PC-3 (cell line): ENCODE results near the gene CHST3. TPM values are rescaled to one million over a fixed set of nuclear protein-coding genes. Genes with fewer than 3 reads are reported as not detected.

Experiments
- ATAC-seq: fragments of 200-7000 bp; cut with Tn5 transposase; 2 replicates; pipeline ENCODE4 v1.9.1; 2020; ENCODE audit warnings: mild to moderate bottlenecking, moderate library complexity
- BruUV-seq: library from RNA; stranded (reverse); fragments of 400-500 nt; replicated peaks from 2 replicates; lab custom pipeline; 2021; lab: Mats Ljungman, UMichigan
- CTCF ChIA-PET: fragments of 300-600 bp; sonication (Branson Sonifier 250); formaldehyde crosslinking; loops from one replicate; lab custom pipeline; 2022; ENCODE audit warnings: antibody characterized with exemption; lab: Charles Lee
- POLR2A ChIA-PET: fragments of 300-600 bp; sonication (Branson Sonifier 250); formaldehyde crosslinking; loops from one replicate; lab custom pipeline; 2022; ENCODE audit warnings: antibody characterized with exemption; ENCODE audit not compliant: unreplicated experiment; lab: Charles Lee
- DNase-seq: peaks from one replicate; pipeline ENCODE4 v3.0.0-alpha.2; 2015
- H2AFZ ChIP-seq: fragments of 300-600 bp; sonication (generic); 2 replicates; pipeline ENCODE4 v1.6.0; 2016; ENCODE audit warnings: antibody characterized with exemption, low read length
- H3F3A ChIP-seq: fragments of 300-600 bp; sonication (generic); one replicate; pipeline ENCODE4 v1.6.0; 2017; ENCODE audit warnings: antibody characterized with exemption, low read length, control low read depth, mild to moderate bottlenecking; ENCODE audit not compliant: unreplicated experiment
- H3K27ac ChIP-seq: fragments of 300-600 bp; sonication (generic); 2 replicates; pipeline ENCODE4 v1.5.1; 2016; ENCODE audit warnings: mild to moderate bottlenecking, low read length
- H3K27me3 ChIP-seq: fragments of 300-600 bp; sonication (generic); 2 replicates; pipeline ENCODE4 v1.6.1; 2016; ENCODE audit warnings: low read length, mixed read lengths
- H3K36me3 ChIP-seq: fragments of 300-600 bp; sonication (generic); 2 replicates; pipeline ENCODE4 v1.6.1; 2016; ENCODE audit warnings: low read depth, mixed run types, low read length, mixed read lengths
- H3K4me1 ChIP-seq: fragments of 300-600 bp; sonication (generic); 2 replicates; pipeline ENCODE4 v1.5.1; 2016; ENCODE audit warnings: low read length; ENCODE audit not compliant: insufficient read depth
- H3K4me2 ChIP-seq: fragments of 300-600 bp; sonication (generic); 2 replicates; pipeline ENCODE4 v1.6.0; 2016; ENCODE audit warnings: low read length
- H3K4me3 ChIP-seq: fragments of 300-600 bp; sonication (generic); 2 replicates; pipeline ENCODE4 v1.5.1; 2016; ENCODE audit warnings: mild to moderate bottlenecking, low read length, mixed read lengths
- H3K79me2 ChIP-seq: fragments of 300-600 bp; sonication (generic); 2 replicates; pipeline ENCODE4 v1.6.1; 2017; ENCODE audit warnings: low read length, mixed read lengths
- H3K9ac ChIP-seq: fragments of 300-600 bp; sonication (generic); 2 replicates; pipeline ENCODE4 v1.6.0; 2016; ENCODE audit warnings: mild to moderate bottlenecking, low read length
- H3K9me2 ChIP-seq: fragments of 300-600 bp; sonication (generic); replicated peaks from 2 replicates; pipeline ENCODE4 v1.6.1; 2016; ENCODE audit warnings: mixed run types, low read length, mixed read lengths
- H3K9me3 ChIP-seq: fragments of 300-600 bp; sonication (generic); 2 replicates; pipeline ENCODE4 v1.6.1; 2016; ENCODE audit warnings: low read length, mixed read lengths
- H4K20me1 ChIP-seq: fragments of 300-600 bp; sonication (generic); 2 replicates; pipeline ENCODE4 v1.6.1; 2016; ENCODE audit warnings: low read length, mixed read lengths
- CTCF ChIP-seq: fragments of 300-600 bp; sonication (generic); conservative IDR thresholded peaks from 2 replicates; pipeline ENCODE4 v1.5.1; 2017; ENCODE audit warnings: antibody characterized with exemption, low read depth, mild to moderate bottlenecking, low read length
- EZH2 ChIP-seq: fragments of 300-600 bp; sonication (generic); IDR thresholded peaks from one replicate; pipeline ENCODE4 v1.6.1; 2017; ENCODE audit warnings: antibody characterized with exemption, mild to moderate bottlenecking, low read length; ENCODE audit not compliant: unreplicated experiment
- EZH2phosphoT487 ChIP-seq: fragments of 300-600 bp; sonication (generic); IDR thresholded peaks from 2 replicates; pipeline ENCODE4 v1.6.1; 2018; ENCODE audit warnings: mild to moderate bottlenecking, antibody characterized with exemption, low read length, borderline replicate concordance
- intact Hi-C: fragments of 100-400 bp; cut with micrococcal nuclease; formaldehyde crosslinking; loops from 2 replicates; pipeline ENCODE4 v1.9.0; 2023
- total RNA-seq: library from RNA; depleted of rRNA; stranded (reverse); fragments of >200 nt; gene quantifications from 2 replicates; pipeline ENCODE4 v1.2.3, GENCODE V29; 2014

CHST3 gene
- total RNA-seq, 1 experiment from 2014 or later, result 12.7 TPM

DNA sequence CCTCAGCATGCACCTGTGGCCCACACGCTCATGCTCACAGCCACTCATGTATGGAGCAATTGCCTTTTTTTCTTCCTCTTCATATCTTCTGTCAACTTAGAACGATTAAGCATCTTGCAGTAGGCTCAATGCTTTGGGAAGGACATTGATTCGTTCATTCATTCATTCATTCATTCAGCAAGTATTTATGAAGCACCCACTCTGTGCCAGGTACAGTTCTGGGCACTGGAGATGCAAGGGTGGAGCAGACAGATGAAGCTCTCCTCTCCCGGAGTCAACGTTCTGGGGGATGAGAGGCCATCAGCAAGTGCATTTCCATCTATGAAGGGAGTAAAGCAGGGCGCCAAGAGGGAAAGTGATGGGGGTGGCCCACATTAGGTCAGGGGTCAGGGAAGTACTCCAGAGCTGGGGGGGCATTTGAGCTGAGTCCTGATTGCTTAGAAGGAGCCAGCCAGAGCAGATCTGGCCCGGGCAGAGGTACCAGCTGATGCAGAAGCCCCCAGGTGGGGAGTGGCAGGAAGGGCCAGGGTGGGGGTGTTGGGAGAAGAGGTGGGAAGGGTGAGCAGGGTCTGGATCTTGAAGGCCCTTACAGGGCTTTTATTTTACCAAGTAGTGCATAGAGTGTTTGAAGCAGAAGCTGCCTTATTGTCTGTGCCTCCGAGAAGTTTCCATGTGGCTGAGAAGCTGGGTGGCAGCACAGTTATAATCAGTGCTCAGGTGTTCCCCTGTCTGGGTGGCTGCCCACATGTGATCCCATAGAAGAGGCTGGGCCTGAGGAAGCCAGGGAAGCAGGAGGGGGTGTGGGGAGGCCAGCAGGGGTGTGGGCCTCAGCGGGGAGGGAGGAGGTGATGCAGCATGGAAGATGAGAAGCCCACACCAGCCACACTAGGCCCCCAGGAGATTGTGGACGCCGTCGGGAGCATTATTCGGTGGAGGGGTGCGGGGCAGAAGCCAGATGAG is 36.2 kb downstream of the CHST3 start:
- ChIA-PET POLR2A (no interaction called here), CTCF (no interaction called here)
- peaks cover 47% of the 10 kb centered on the region for H3K79me2 ChIP-seq
- no peak overlapping the region for H3K4me2 ChIP-seq
- no peak overlapping the region for H2AFZ ChIP-seq
- H3K4me1 ChIP-seq, result peaks cover 20% of the 10 kb centered on the region
- ATAC-seq (no peak), DNase-seq (no peak)
- H3K4me3 ChIP-seq, result no peak overlapping the region
- H3K9ac ChIP-seq, result no peak overlapping the region
- no peaks in the 10 kb centered on the region for H3K27me3 ChIP-seq
- BruUV-seq, result no TSS peak
- no peaks in the 10 kb centered on the region for H4K20me1 ChIP-seq
- H3F3A ChIP-seq, result no peaks in the 10 kb centered on the region
- H3K36me3 ChIP-seq, result no peaks in the 10 kb centered on the region
- TF ChIP-seq EZH2, result no peak
- no peak for TF ChIP-seq EZH2phosphoT487
- no peak for TF ChIP-seq CTCF
- no peaks in the 10 kb centered on the region for H3K9me3 ChIP-seq
- no peak overlapping the region for H3K27ac ChIP-seq
- H3K9me2 ChIP-seq, result no peaks in the 10 kb centered on the region
- intact Hi-C loops, result no loop called here

- Histone ChIP-seq H4K20me1 (no peaks in the 10 kb centered on the region), H3K4me2 (no peak overlapping the region), H3K9ac (no peak overlapping the region), H3K27ac (no peak overlapping the region), H3K79me2 (peaks cover 43% of the 10 kb centered on the region), H2AFZ (no peak overlapping the region), H3K4me3 (no peak overlapping the region), H3K36me3 (no peaks in the 10 kb centered on the region), H3F3A (no peaks in the 10 kb centered on the region), H3K9me2 (no peaks in the 10 kb centered on the region), H3K9me3 (no peaks in the 10 kb centered on the region), H3K4me1 (peaks cover 20% of the 10 kb centered on the region), H3K27me3 (no peaks in the 10 kb centered on the region)
- no TSS peak for BruUV-seq
- no peak for TF ChIP-seq EZH2
- CTCF ChIA-PET, result no interaction called here
- POLR2A ChIA-PET, result no interaction called here
- intact Hi-C loops, result no loop called here
- DNase-seq (no peak), ATAC-seq (no peak)
Observed at GRCh38 chr10:72001033-72001395, 36.8 kb downstream of the CHST3 start.

- TF ChIP-seq EZH2 (no peak), CTCF (no peak), EZH2phosphoT487 (no peak)
- POLR2A ChIA-PET, result no interaction called here
- ATAC-seq, result no peak
Observed at GRCh38 chr10:72002354-72003295, 38.4 kb downstream of the CHST3 start.

More at GRCh38 chr10:72002354-72003295, 38.4 kb downstream of the CHST3 start:
- Histone ChIP-seq H3K27me3 (no peaks in the 10 kb centered on the region), H3K36me3 (no peaks in the 10 kb centered on the region), H3K4me1 (peaks cover 20% of the 10 kb centered on the region), H3K9ac (no peak overlapping the region), H3K27ac (no peak overlapping the region), H3K4me3 (no peak overlapping the region), H2AFZ (no peak overlapping the region), H3K9me3 (no peaks in the 10 kb centered on the region), H3F3A (no peaks in the 10 kb centered on the region), H3K4me2 (no peak overlapping the region), H3K79me2 (peaks cover 28% of the 10 kb centered on the region), H3K9me2 (no peaks in the 10 kb centered on the region), H4K20me1 (no peaks in the 10 kb centered on the region)
- BruUV-seq, result no TSS peak
- intact Hi-C loops, result no loop called here
- DNase-seq, result no peak
- CTCF ChIA-PET, result no interaction called here
